Omental fat pad (tissue), 4 donors: ENCODE measurements around the gene KDM5A. TPM values are rescaled to one million over a fixed set of nuclear protein-coding genes. Genes with fewer than 3 reads are reported as not detected.

Experiments used
- ATAC-seq: fragments of 150-250 bp; one replicate; pipeline ENCODE4 v1.9.1; 2016; ENCODE audit warnings: mild to moderate bottlenecking, moderate library complexity; ENCODE audit not compliant: low FRiP score
- DNase-seq: peaks from one replicate; pipeline ENCODE4 v3.0.0-alpha.2; 2019; ENCODE audit warnings: low spot score
- CTCF ChIP-seq, 3 donors: fragments of 450-650 bp; IDR thresholded peaks; one replicate each; pipeline ENCODE4 v1.5.1; 2016 to 2017; ENCODE audit warnings: antibody characterized with exemption in 3 of 3, mild to moderate bottlenecking in 3 of 3, moderate library complexity in 2 of 3
- total RNA-seq, 4 donors: library from RNA; depleted of rRNA; stranded (reverse); fragments of >200 nt; gene quantifications; one replicate each; pipeline ENCODE4 v1.1.0, GENCODE V29; 2016

Gene KDM5A
- total RNA-seq, 4 donors from 2014 or later = 48.0 to 86.2 (median 49.9) TPM

GRCh38 chr12:253116-253831 is 135.8 kb downstream of the KDM5A start:
- DNase-seq = no peak
- no peak for ATAC-seq
- TF ChIP-seq CTCF (IDR thresholded peaks at IDR 0.05) = no peak

- no peak for ATAC-seq
- no peak for DNase-seq
- no peak for TF ChIP-seq CTCF (IDR thresholded peaks at IDR 0.05)
These were observed 136.5 kb downstream of the KDM5A start for GRCh38 chr12:252636-253035.

- ATAC-seq (no peak), DNase-seq (no peak)
- no peak for TF ChIP-seq CTCF (IDR thresholded peaks at IDR 0.05)
These were observed 141.8 kb downstream of the KDM5A start for GRCh38 chr12:247271-247670.

GRCh38 chr12:243381-243780 is 145.7 kb downstream of the KDM5A start:
- DNase-seq = no peak
- TF ChIP-seq CTCF (IDR thresholded peaks at IDR 0.05) = no peak
- ATAC-seq = no peak

GRCh38 chr12:242496-242895 is 146.6 kb downstream of the KDM5A start:
- TF ChIP-seq CTCF (IDR thresholded peaks at IDR 0.05) = no peak
- DNase-seq = no peak
- no peak for ATAC-seq

GRCh38 chr12:241266-241665 is 147.9 kb downstream of the KDM5A start:
- DNase-seq (no peak), ATAC-seq (no peak)
- no peak for TF ChIP-seq CTCF (IDR thresholded peaks at IDR 0.05)

GRCh38 chr12:240566-240965 is 148.6 kb downstream of the KDM5A start:
- TF ChIP-seq CTCF (IDR thresholded peaks at IDR 0.05) = no peak
- ATAC-seq (no peak), DNase-seq (no peak)
